COLO668 (cell line): ENCODE results near the gene PPP2R2B.

Experiments
- DNase-seq: peaks from one replicate; lab custom pipeline; 2025; ENCODE audit not compliant: unreplicated experiment; lab: John Stamatoyannopoulos, UW

The PPP2R2B gene

DNA sequence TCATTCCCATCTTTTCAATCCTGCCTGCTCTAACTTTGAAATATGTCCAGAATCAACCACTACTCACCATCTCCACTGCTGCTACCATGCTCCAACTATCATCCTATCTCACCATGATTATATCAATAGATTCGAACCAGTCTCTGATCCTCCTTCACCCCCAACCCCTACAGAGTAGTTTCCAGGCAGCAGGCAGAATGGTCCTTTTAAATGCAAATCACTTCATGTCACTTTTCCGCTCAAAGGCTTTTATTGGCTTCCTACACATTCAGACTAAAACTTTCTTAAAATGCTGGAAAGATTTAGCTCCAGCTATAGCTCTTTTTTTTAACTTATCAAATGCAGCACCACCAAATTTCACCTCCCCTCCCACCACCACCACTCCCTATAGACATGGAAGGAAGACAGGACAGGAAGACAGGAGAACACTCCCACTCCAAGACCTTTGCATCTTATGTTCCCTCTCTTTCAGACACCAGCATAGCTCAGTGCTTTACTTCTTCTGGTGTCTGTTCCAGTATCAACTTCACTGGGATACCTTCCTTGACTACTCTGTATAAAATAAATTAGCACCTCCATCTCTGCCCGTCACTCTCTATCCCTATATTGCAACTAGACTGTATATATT lies 9.9 kb upstream of the PPP2R2B start:
- no peak for DNase-seq

- no peak for DNase-seq
These were observed 5.6 kb upstream of the PPP2R2B start for GRCh38 chr5:146884066-146884626.

GRCh38 chr5:146883511-146883910 lies 5.0 kb upstream of the PPP2R2B start:
- no peak for DNase-seq

DNA sequence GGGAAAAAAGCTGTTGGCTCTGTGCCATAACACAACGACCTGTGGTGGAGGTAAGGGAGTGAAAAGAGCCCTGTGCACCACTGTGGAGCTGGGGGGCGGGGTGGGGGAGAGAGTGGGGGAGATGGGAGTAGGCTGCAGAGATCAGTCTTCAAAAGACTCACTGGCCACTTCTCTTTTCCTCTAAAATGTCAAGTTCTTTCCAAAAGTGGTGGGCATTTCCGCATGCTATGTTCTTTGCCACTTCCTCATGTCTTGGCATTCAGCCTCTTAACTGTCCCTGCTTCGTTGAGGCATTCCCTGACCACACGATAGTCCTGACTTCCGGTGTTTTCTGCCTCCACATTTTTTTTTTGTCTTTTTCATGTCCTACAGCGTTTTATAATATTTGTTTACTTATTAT lies 2.4 kb upstream of the PPP2R2B start:
- DNase-seq: no peak

DNA sequence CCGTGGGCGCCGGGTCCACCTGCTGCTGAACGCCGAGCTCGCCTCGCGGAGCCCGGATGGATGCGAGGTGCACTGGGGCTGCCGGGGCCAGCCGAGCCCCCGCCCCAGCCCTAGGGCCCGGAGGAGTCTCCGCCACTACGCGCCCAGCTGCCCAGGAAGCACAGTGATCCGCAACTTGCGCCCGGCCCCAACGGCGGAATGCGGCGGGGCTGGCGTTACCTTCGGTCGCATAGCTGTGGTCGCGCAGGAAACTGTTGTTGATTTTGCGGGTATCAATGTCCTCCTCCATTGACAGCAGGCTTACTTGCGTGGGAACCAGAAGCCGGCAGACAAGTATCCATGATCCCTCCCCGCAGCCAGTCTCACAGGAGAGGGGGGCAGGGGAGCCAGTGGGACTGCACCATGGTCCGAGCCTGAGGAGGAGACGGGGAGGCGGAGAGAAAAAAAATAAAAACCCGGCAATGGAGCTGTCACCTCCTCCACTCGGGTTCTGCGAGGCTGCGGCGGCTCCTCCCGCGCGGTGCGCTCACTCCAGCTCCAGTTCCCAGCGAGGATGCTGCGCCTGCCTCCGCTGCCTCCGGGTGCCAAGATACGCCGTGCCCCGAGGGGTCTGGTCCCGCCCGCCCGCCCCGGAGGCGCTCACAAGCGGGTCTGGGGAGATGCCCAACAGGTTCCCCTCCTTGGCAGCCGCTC lies 628 bp downstream of the PPP2R2B start:
- DNase-seq: peak; percentile 48

DNA sequence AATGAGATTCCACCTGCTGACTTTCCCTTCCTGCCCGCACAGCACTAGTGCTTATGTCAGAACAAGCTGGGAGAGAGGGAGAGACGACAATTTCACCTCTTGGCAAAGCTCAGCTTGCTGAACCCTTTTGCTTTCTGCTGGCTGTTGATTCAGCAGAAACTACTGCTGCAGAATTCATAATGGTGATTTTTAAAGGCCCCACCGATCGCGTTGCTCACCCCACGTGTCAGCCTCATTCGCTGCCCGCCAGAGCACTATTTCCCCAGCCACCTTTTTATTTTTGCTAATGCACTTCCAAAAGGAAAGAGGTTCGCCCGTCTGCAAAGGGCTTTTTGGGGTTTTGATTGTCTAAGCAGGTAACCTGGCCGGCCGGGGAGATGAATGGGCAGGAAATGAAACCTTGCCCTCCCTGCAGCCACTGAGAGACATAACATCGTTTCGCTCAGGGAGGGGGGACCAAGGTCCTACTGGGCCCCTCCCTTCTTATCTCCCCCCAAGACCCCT lies 1.3 kb downstream of the PPP2R2B start:
- DNase-seq: no peak

DNA sequence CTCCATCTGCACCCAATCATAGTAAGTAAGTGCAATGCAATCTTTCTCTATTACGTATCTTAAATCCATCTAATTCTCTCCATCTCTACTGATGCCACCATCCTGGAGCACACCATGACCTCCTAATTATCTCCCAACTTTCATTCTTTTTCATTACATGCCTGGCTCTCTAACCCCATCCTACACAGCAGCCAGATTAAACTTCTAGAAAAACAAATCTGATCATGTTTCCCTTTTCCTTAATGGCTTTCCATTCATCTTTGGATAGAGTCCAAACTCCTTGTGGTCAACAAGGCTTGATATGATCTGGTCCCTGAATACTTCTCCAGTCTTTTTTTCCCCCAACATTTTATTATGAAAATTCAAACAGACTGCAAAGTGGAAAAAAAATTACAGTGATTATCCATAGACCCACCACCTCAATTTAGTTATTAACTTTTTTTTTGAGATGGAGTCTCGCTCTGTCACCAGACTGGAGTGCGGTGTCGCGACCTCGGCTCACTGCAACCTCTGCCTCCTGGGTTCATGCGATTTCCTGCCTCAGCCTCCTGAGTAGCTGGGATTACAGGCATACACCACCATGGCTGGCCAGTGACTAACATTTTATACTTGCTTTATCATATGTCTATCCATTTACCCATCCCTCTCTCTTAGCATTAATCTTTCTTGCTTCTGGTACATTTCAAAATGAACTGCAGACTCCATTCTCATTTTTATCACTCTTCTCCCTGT lies 5.2 kb downstream of the PPP2R2B start:
- DNase-seq: no peak

GRCh38 chr5:146872188-146872587 lies 6.4 kb downstream of the PPP2R2B start:
- no peak for DNase-seq

DNA sequence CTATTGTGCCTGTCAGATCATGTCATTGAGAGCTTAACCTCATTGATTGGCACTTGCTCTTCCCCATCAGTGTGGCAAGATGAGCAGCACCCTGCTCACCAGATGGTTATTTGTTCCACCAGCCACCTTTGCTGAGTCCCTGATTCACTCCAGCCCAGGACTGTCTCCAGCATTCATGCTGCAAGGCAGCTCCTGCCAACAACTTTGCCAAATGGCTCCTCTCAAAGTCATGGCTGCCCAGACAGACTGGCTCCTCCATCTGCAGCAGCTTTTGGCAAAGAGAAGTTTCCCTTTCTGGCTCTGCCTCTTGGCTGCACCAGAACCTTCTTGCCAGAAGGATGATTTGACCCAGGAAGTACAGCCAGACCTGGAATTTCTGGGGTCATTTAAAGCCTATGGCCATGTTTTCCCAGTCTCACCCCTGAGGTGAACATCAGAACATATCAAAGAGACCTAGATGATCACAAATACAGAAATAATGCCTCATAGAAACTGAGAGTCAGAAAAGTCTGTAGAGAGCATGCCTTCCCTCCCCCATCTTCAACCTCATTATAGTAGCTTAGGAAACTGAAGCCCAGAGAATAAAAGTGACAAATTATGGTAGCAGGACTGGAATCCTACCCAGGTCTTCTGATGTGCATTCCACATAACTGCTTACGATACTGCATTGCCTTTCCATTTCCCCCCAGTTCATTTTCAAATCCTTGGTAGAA lies 10.4 kb downstream of the PPP2R2B start:
- no peak for DNase-seq

DNA sequence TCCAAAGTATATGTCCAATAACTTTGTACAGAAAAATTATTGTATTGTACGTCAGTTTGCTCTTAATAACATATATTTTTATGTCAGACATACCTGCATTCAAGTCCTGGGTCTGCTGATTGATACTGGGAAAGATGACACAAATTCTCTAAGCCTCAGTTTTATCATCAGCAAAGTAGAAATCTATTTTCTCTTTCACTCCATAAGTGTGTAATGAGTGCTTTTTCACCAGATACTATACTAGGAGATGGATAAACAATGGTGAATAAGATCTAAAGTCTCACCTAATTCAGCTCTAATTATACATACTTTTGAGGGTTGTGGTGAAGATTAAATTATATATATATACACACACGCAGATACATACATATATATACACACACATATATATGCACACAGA lies 12.3 kb downstream of the PPP2R2B start:
- no peak for DNase-seq

GRCh38 chr5:146862641-146863040 lies 15.9 kb downstream of the PPP2R2B start:
- no peak for DNase-seq

- no peak for DNase-seq
These were observed 18.2 kb downstream of the PPP2R2B start for GRCh38 chr5:146860213-146860893.

GRCh38 chr5:146852089-146852488 lies 26.5 kb downstream of the PPP2R2B start:
- DNase-seq: no peak

DNA sequence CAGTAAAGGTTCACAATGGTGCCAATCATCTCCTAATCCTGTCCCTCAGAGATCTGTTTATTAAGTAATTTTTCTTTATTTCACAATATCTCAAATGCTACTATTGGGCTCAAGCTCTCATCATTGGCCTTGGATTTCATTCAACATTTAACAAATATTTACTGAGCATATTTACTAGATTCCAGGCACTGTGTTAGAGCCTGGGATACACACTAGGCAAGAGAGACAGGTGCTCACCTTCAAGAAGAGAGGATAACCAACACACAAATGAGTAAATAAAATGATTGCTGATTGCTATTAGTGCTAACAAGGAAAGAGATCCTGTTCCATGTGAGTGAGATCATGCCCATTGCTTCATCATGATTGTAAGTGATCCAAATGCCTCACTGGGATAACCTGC lies 27.4 kb downstream of the PPP2R2B start:
- no peak for DNase-seq

DNA sequence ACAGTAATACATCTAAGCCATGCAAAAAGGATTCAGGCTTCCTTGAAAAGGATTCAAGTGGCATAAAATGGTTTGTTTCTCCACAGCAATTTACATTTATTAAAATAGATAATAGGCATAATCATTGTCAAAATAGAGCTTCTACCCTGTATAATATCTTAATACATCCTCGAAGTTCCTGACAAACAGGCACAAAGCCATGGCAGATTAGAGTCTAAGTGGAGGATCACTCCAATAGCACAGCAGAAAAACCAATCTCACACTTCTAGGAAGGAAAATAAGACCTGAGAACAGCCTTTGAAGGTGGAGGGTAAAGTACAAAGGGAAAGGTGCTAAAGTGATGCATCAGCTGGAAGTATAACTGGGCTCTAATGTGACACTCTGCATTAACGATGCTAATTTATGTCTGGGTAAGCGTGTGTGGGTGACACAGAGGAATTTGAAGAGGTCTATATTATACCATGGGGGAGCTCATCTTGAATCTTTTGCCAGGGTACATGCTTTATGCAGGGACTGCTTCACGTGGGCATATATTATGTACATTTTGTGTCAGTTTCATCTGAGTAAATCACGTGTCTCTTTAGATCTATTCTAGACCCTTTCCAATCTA lies 28.8 kb downstream of the PPP2R2B start:
- DNase-seq: no peak

GRCh38 chr5:146848133-146848532 lies 30.4 kb downstream of the PPP2R2B start:
- no peak for DNase-seq

DNA sequence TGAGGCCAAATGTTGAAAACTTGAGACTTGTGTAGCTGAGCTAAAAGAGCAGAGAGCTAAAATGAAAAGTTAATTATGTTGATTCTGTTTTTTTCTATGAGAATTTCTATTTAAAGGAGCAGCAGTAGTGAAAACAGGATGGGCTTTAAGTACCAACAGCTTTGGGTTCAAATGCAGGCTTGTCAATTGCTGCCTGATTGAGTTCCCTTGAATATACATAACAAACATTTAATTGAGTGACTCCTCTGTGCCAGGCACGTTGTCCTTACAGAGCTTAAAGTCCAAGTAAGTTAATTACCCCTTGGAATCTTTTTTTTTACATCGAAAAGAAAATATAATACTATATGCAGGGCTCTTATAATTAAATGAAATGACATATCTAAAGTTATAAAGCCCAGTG lies 38.5 kb downstream of the PPP2R2B start:
- no peak for DNase-seq

GRCh38 chr5:146836226-146836842 lies 42.2 kb downstream of the PPP2R2B start:
- no peak for DNase-seq

- DNase-seq: no peak
These were observed 45.4 kb downstream of the PPP2R2B start for GRCh38 chr5:146832985-146833732.
